Measurements from ENCODE around the gene BICD1.

The BICD1 gene

DNA sequence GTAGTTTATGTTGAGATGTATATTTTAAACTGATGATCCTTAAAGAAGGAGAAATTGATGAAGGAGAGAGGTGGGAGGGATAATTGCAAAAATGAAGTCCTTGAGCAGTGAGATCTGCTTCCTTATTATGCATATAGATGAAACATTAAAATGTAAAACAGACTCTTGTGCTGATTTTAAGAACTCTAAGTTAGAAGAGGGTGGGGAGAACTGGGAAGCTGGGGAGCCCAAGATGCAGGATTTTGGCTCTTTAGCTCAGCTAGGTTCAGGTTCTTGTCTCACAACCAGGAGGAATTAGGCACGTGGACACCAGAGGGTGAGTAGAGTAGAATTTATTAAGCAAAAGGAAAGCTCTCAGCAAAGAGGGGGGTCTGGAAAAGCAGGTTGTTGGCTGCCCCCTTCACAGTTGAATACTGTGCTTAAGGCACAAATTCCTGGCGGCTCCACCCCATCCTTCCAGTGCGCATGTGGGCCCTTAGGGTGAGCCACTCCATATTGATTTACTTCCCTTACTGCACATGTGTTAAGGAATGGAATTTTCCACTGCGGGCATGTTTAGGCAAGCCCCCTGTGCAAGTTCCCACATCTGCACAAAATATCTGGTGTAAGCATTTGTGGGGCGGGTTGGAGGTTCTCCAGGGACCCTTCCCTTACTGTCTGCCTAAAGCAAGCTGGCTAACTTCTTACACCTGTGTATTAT is 141.9 kb downstream of the BICD1 start:
- TF ChIP-seq, protein P1, sequence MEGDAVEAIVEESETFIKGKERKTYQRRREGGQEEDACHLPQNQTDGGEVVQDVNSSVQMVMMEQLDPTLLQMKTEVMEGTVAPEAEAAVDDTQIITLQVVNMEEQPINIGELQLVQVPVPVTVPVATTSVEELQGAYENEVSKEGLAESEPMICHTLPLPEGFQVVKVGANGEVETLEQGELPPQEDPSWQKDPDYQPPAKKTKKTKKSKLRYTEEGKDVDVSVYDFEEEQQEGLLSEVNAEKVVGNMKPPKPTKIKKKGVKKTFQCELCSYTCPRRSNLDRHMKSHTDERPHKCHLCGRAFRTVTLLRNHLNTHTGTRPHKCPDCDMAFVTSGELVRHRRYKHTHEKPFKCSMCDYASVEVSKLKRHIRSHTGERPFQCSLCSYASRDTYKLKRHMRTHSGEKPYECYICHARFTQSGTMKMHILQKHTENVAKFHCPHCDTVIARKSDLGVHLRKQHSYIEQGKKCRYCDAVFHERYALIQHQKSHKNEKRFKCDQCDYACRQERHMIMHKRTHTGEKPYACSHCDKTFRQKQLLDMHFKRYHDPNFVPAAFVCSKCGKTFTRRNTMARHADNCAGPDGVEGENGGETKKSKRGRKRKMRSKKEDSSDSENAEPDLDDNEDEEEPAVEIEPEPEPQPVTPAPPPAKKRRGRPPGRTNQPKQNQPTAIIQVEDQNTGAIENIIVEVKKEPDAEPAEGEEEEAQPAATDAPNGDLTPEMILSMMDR (conservative IDR thresholded peaks at IDR 0.05): no peak
- no peak for TF ChIP-seq ZFX (IDR thresholded peaks at IDR 0.05)
- no peak overlapping the region for H3K27ac ChIP-seq

DNA sequence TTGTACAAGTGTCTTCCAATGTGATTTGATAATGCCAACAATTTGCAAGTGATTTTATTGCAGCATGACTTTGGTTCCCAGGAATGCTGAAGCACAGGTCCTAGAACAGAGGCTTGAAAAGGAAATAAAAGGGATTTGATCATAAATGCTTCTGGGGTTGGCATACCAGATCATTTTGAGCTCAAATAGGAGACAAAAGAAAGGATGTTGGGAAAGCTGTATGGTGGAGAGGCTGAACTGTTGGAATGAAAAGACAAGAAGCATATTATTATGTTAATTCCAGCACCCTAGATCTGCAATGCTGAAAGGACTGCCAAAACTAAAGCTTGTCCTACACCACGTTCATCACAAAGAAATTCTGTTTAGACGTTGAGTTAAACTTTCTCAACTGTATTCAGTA is 143.1 kb downstream of the BICD1 start:
- H3K27ac ChIP-seq: no peak overlapping the region
- TF ChIP-seq ZFX (IDR thresholded peaks at IDR 0.05): no peak
- TF ChIP-seq, protein P1 (conservative IDR thresholded peaks at IDR 0.05): no peak

DNA sequence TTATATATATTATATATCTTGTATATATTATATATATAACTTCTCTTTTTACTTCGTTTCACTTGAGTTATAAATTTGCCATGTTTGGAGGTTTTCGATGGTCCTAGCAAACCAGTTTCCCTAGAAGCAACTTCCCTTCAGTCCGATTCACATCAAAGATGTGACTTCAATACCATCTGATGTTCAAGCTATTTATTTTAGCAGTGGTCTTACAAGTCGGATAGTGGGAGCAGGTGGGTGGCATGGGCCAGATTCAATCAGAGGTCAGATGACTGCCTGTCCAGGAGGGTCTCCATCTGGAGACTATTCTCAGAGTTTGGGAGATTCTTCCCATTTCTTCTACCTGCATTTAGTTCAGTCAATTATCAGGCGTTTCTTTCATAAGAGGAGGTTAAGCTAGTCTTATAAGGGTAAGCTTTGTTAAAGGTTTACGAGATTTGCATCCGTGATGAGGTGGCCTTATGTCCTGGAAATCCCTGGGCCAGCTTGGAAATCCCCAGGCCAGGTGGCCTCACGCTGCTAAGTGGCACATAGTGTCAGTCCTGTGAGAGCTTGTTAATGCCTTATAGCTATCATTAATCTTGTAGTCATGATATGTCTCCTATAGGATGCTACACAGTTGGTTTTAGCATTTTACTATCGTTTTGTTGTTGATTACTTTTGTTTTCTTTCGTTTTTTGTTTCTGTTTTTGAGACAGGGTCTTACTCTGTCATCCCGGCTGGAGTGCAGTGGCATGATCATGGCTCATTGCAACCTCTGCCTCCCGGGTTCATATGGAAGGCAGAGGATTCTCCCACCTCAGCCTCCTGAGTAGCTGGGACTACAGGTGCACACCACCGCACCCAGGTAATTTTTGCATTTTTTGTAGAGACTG is 145.8 kb downstream of the BICD1 start:
- no peak overlapping the region; the same call in 1 of the 2 replicates for H3K27ac ChIP-seq
- no peak for TF ChIP-seq ZFX (IDR thresholded peaks at IDR 0.05)
- TF ChIP-seq, protein P1 (conservative IDR thresholded peaks at IDR 0.05): no peak

DNA sequence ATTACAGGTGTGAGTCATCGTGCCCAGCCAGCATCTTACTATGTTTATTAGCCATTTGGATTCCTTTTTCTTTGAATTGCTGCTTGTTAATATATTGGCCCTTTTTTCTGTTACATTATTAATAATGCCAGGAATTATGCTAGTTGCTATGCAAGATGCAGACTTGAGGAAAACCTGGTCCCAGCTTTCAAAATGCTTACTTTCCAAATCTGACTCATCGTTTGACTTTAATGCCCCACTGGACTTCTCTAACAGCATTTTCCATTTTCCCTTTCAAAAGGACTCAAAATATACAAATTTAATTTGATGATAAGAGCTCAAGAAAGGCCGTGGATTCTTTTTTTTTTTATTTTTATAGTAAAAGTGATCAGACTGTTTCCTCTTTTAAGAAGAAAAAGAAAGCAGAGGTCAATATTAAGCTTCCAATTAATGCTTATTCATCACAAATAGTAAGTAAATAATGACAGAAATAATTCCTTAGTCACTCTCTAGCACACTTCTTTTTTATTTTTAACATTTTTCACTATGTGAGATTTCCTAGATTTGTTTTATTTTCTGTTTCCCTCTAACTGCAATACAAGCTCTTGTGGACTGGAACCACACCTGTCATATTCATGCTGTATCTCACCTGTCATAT is 146.6 kb downstream of the BICD1 start:
- TF ChIP-seq ZFX (IDR thresholded peaks at IDR 0.05): no peak
- TF ChIP-seq, protein P1 (conservative IDR thresholded peaks at IDR 0.05): no peak
- no peak overlapping the region for H3K27ac ChIP-seq

DNA sequence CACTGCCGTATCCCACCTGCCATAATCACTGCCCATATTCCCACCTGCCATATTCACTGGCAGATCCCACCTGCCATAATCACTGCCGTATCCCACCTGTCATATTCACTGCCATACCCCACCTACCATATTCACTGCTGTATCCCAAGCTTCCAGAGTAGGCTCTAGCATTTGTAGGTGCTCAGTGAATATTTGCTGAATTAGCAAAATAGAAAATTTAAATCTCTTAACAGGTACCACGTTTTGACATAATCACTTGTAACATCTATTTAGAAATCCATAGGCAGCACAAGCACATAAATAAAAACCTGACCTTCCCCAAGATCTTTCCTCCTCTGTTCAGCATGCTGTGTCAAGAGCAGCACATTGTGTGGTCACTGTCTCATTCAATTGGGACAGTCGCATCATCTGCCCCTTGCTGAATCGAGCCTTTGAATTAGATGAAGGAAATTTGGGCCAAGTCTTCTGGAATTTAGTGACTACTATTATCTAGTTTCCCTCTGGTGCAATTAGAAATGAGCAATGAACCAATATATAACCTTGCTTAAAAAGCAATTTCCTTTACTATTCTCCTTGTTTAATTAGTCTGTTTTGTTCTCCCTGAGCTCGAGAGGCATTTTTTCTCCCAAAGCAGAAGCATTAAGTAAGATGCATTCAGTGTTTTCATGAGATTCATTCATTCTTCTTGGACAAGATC is 147.8 kb downstream of the BICD1 start:
- no peak for TF ChIP-seq ZFX (IDR thresholded peaks at IDR 0.05)
- TF ChIP-seq, protein P1 (conservative IDR thresholded peaks at IDR 0.05): no peak

DNA sequence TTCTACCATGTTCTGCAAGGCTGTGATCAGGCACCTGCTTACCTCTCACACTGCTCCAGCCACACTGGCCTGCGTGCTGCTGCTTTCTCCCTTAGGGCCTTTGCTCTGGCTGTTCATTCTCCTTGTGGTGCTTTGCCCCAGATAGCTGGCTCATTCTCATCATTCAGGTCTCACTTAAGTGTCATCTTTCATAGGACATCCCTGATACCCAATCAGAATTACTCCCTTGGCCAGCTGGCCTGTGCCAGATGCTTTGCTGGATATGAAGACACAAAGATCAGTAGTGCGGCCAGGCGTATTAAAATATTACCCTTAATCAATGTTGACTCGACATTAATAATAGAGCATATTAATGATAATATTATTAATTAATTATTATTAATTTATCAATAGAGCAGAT is 148.9 kb downstream of the BICD1 start:
- TF ChIP-seq ZFX (IDR thresholded peaks at IDR 0.05): no peak
- TF ChIP-seq, protein P1 (conservative IDR thresholded peaks at IDR 0.05): no peak
- H3K27ac ChIP-seq: no peak overlapping the region

More for the DNA sequence above, 147.8 kb downstream of the BICD1 start:
- H3K27ac ChIP-seq: no peak overlapping the region
